AG09309 (cell line): ENCODE results near the gene FOXA2.

Experiments
- DNase-seq: peaks from one replicate; pipeline ENCODE4 v3.0.0-alpha.2; 2010; ENCODE audit warnings: low read depth
- H3K4me3 ChIP-seq: 2 replicates; pipeline ENCODE4 v1.5.1; 2011; ENCODE audit warnings: mild to moderate bottlenecking, low read depth, low read length, moderate library complexity; ENCODE audit not compliant: control insufficient read depth
- TF ChIP-seq, protein P1 (sequence below): IDR thresholded peaks from 2 replicates; pipeline ENCODE4 v1.5.1; 2011; ENCODE audit warnings: mild to moderate bottlenecking, low read depth, low read length, inconsistent platforms; ENCODE audit not compliant: insufficient read depth, control insufficient read depth; ENCODE audit errors: missing control alignments

Gene FOXA2

DNA sequence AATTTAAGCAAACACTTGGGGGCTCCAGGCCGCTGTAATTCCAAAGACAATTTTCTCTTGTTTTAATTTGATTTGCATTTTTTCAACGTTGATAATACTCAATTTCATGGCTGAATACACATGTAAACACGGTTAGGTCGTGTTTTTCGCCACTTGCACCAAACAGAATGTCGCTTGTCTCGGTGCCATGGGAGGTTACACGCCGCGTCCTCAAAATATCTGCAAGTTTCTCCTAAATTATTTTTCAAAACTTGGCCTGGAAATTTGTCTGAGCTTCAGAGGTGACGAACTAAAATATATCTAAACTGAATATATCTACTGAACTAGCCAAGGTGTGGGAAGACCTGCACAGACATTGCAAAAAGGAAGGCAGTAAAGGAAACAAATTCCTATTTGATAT lies 15.0 kb downstream of the FOXA2 start:
- H3K4me3 ChIP-seq: no peak overlapping the region
- DNase-seq: no peak
- TF ChIP-seq, protein P1, sequence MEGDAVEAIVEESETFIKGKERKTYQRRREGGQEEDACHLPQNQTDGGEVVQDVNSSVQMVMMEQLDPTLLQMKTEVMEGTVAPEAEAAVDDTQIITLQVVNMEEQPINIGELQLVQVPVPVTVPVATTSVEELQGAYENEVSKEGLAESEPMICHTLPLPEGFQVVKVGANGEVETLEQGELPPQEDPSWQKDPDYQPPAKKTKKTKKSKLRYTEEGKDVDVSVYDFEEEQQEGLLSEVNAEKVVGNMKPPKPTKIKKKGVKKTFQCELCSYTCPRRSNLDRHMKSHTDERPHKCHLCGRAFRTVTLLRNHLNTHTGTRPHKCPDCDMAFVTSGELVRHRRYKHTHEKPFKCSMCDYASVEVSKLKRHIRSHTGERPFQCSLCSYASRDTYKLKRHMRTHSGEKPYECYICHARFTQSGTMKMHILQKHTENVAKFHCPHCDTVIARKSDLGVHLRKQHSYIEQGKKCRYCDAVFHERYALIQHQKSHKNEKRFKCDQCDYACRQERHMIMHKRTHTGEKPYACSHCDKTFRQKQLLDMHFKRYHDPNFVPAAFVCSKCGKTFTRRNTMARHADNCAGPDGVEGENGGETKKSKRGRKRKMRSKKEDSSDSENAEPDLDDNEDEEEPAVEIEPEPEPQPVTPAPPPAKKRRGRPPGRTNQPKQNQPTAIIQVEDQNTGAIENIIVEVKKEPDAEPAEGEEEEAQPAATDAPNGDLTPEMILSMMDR: no peak

DNA sequence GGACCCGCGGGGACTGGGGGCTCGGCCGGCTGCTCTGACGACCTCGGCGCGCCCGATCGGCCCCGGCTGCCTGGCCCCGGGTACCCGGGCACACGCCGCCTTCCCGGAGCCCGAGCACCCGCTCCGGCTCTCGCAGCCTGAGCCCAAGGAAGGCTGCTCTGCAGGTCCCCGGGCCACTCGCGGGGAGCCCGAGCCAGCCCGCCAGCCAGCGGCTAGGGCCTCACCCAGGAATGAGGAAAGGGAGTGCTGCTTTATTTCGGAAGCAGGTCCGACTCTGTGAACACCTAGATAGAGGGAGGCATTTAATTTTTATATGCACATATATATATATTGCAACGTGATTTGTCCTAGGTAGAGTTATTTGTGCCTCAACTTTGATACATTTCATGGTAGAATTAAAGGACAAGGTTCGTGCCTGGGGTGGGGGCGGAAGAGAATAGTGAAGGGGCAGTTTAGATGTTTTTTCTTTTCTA lies 15.5 kb downstream of the FOXA2 start:
- TF ChIP-seq, protein P1: no peak
- DNase-seq: no peak
- no peak overlapping the region for H3K4me3 ChIP-seq

DNA sequence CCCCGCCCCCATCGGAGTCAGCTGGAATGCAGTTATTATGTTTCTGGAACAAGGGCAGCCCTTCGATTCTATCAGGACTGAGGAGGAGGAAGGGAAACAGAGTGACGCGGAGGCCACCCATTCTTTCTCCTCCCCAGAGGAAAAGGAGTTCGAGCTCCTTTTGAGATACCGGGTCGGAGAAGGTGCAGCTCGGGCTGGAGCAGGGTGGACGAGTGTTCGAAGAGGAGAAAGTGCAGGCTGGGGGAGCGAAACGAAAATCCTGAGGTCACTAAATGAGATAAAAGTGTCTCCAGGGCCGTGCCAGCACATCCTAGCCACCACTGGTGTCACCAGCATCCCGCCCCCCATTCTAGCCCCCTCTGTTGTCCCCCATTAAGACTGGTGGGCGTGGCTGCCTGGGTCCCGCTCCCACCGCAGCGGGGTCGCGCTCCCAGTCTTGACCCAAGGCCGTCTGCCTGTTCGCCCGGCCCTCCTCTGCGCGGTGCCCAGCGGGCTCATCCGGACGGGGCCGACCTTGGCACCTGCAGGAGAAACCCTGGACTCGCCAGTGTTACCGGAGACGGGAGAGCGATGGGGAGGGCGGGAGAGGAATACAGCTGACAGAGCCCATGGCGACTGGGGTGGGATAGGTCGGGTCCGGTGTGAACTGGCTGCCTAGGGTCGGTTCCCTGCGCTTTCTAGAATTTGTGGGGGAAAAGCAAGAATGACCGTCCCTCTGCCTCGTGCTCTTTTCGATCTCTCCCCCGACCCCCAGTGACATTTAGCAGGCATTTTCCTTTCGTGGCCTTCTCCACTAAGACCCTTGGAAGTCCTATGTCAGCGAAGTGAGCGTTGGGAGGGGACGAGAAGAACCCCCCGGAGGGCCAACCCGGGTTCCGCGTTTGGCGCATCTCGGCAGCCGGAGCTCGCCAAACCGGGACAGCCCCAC lies 16.2 kb downstream of the FOXA2 start:
- no peak for DNase-seq
- no peak overlapping the region for H3K4me3 ChIP-seq
- TF ChIP-seq, protein P1: no peak

DNA sequence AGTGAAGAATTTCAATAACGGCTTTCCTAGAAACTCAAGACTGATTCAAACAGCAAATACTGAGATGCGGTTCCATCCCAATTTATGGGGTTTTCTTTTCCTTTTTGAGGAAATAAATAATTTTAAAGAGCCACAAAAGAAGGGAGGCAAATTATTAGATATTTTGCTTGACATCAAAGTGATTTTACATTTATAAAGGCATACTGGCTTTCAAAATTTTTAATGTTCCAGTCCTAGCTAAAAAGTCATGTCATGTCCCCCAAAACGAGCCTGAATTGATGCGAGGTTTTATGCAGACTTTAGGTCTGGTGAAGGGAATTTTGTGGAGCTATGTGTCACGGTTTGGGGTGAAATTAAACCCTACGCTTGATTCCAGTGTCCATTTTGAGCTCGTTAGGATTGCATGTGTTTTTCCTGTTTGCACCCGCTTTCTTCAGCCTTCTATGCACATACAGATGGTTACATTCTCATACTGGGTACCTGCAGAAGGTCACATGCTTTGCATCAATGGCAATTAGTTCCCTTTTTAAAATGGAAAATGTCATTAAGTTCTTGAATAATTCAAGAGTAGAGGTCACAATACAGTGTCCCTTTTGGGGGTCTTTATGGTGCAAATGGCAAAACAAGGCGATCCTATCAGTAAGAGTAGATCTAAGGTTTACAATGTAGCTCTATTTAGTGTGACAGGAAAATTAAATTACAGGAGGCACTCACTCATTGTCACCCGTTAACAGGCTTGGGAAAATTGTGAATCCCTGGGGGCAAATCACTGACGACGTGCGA lies 17.3 kb downstream of the FOXA2 start:
- H3K4me3 ChIP-seq: no peak overlapping the region
- TF ChIP-seq, protein P1: no peak
- DNase-seq: no peak

DNA sequence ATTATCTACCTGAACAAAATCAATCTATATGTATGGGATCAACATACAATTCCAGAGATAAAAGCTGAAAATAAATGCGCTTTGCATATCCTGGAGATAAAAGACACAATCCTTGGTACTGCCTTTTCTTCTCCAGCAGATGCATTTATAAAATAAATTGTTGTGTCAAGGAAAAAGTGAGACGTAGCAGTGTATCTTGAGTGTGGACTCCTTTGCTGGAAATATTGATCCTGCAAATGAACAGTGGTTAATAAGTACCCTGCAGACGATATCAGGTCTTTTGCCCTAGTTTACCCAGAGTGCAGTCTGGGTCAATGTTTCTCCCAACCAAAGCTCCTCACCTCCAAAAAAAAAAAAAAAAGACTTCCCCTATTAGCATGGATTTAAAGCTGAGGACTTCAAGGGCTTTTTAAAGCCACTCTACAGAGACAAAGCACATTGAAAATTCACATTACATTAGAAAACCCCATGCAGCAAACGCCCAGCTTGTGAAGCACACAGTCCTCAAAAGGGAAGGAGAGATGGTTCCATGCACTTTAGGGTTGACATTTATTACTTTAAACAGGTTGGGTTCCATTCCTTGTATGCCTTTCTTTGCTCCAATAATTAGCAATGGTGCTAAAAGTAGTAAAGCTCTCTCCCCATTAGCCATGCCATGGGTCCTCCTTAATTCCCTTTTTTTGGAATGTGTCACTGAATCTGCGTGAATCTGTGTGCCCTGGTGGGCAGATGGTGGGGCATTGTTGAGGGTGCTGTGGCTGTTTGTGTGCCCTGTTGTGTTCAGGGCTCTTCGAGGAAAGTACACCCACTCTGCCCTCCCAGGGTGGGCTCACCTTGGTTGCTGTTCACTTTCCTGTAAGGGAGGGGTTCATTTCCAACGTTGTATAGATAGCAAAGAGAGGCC lies 21.1 kb downstream of the FOXA2 start:
- no peak overlapping the region for H3K4me3 ChIP-seq
- TF ChIP-seq, protein P1: no peak
- DNase-seq: no peak

DNA sequence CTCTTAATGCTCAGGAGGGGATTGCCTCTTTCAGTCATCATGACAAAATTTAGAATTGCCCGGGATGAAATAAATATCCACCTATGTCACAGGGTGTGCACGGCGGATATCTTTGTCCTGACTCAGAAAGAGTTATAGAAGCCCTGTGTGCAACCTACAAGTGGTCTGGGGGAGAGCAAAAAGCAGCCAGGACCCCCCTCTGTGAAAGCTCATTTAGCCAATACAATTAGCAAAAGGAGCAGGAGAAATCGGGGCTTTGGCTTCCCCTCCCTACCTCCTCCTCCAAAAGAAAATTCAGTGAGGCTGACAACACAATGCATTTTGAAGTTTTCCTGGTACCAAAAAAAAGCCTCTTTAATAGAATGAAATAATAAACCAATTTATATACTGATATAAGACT lies 21.8 kb downstream of the FOXA2 start:
- TF ChIP-seq, protein P1: no peak
- DNase-seq: no peak
- H3K4me3 ChIP-seq: no peak overlapping the region
